ENCODE data around the gene RILPL2. TPM values are rescaled to one million over a fixed set of nuclear protein-coding genes. Genes with fewer than 3 reads are reported as not detected.

The RILPL2 gene
- total and polyA plus RNA-seq, 9 of the 15 experiments (the other 6 are each of a cell fraction or from before 2014, with no cell fraction given), result 0.61 to 5.8 (median 4.3) TPM

DNA sequence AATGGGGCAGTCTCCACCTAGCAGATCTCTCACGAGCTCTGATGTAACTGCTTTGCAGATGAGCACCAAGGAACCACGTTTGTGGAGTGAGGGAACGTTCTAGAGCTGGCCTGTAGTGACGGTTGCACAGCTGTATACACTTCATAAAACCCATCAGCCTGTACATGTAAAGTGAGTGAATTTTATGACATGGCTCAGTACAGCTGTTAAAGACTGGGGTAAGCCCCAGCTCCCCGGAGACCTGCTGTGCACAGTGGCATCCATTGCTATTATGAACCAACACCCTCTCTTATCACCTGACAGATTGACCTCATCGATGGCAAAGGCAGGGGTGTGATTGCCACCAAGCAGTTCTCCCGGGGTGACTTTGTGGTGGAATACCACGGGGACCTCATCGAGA, 31.9 kb downstream of the RILPL2 start (continued):
- no peak for TF ChIP-seq POLR2AphosphoS5 (IDR thresholded peaks at IDR 0.05; ENCODE audit: control insufficient read depth, insufficient read depth, low read depth, low read length)
- no peak for TF ChIP-seq ZZZ3 (IDR thresholded peaks at IDR 0.05)

DNA sequence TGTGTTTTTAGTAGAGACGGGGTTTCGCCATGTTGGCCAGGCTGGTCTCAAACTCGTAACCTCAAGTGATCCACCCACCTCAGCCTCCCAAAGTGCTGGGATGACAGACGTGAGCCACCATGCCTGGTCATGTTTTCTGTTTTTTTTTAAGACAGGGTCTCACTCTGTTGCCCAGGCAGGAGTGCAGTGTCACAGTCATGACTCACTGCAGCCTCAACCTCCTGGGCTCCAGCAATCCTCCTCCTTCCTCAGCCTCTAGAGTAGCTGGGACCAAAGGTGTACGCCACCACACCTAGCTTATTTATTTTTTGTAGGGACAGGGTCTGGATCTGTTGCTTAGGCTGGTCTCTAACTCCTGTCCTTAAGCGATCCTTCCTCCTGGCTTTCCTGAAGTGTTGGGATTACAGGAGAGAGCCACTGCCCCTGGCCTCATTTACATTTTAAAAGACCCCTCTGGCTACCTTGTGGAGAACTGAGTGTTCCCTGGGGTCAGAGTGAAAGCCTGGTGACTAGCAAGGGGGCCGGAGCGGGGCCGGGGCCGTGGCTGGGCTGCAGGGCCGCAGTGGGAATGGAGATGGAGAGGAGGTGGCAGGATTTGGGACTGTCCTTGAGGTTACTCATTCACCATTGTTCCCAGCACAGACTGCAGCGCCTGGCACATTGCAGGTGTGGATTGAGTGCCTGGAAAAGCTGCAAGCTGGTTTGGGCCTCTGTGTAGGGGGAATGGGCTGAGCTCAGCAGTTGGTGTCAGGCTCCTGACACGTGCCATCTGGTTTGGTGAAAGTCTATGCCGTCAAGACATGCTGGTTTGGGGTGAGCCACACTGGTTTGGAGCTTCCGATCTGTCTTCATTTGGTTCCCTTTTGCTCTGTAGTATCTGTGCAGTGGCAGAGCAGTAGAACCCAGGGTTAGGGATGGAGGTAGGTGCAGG, 34.5 kb downstream of the RILPL2 start:
- Histone ChIP-seq H3K27me3 (ENCODE audit: control insufficient read depth in 2 of 2, insufficient read depth in 2 of 2, low read length in 2 of 2) (no peaks in the 10 kb centered on the region), H3K27ac (ENCODE audit: extremely low read depth, low read depth, low read length) (no peak overlapping the region), H3K4me1 (replicated peaks in 1 of 2; ENCODE audit: control insufficient read depth in 2 of 2, insufficient read depth in 2 of 2, low read length in 2 of 2) (peaks cover 0 to 12% of the 10 kb centered on the region in 2 experiments; a peak in 2 of 5 replicates), H3K9me3 (replicated peaks; ENCODE audit: control insufficient read depth, insufficient read depth, low read depth, low read length) (no peaks in the 10 kb centered on the region), H3K36me3 (ENCODE audit: control insufficient read depth, insufficient read depth, low read length) (peaks cover 84% of the 10 kb centered on the region), H3K79me2 (ENCODE audit: control insufficient read depth, insufficient read depth, low read length) (peaks cover 41% of the 10 kb centered on the region), H3K4me2 (ENCODE audit: insufficient read depth, low read length) (no peak overlapping the region), H3K9me1 (ENCODE audit: control insufficient read depth, insufficient read depth, low read length) (peaks cover 13% of the 10 kb centered on the region), H4K20me1 (replicated peaks; ENCODE audit: control insufficient read depth, insufficient read depth, low read length) (peaks cover 19% of the 10 kb centered on the region), H3K9ac (ENCODE audit: insufficient read depth in 1 of 2, low read depth in 2 of 2, low read length in 2 of 2) (peak overlapping the region in 1 of 2 experiments; percentile 61; a peak in 1 of 4 replicates), H2AFZ (ENCODE audit: low read depth, low read length) (no peak overlapping the region), H3K4me3 (no peak overlapping the region)
- 94% methylated on average over 10 of the region's 15 CpGs for WGBS (ENCODE audit: insufficient coverage, low coverage, missing lambda C conversion rate)
- no peak for DNase-seq (ENCODE audit: extremely low read depth in 1 of 4, low spot score in 3 of 4)
- ChIA-PET POLR2A (no interaction called here), CTCF (ENCODE audit: low intra/inter-chr PET ratio) (no interaction called here)
- TF ChIP-seq POLR2G (IDR thresholded peaks at IDR 0.05; ENCODE audit: low read depth, low read length) (0 out of 2 replicates have a peak, but pooled peaks have one; percentile 31), NFE2 (IDR thresholded peaks at IDR 0.05; ENCODE audit: low read depth) (no peak), KDM4B (IDR thresholded peaks at IDR 0.05; ENCODE audit: borderline replicate concordance in 2 of 2, low read depth in 1 of 2) (no peak), L3MBTL2 (IDR thresholded peaks at IDR 0.05) (no peak), RBFOX2 (IDR thresholded peaks at IDR 0.05; ENCODE audit: low read depth, low read length) (peak; percentile 46; the same call in 1 of the 2 replicates), ZNF121 (CRISPR knock-in tag; conservative IDR thresholded peaks at IDR 0.05) (0 out of 2 replicates have a peak, but pooled peaks have one; percentile 8), ZNF57 (CRISPR knock-in tag; IDR thresholded peaks at IDR 0.05) (no peak)
- TF ChIP-seq, protein P1, sequence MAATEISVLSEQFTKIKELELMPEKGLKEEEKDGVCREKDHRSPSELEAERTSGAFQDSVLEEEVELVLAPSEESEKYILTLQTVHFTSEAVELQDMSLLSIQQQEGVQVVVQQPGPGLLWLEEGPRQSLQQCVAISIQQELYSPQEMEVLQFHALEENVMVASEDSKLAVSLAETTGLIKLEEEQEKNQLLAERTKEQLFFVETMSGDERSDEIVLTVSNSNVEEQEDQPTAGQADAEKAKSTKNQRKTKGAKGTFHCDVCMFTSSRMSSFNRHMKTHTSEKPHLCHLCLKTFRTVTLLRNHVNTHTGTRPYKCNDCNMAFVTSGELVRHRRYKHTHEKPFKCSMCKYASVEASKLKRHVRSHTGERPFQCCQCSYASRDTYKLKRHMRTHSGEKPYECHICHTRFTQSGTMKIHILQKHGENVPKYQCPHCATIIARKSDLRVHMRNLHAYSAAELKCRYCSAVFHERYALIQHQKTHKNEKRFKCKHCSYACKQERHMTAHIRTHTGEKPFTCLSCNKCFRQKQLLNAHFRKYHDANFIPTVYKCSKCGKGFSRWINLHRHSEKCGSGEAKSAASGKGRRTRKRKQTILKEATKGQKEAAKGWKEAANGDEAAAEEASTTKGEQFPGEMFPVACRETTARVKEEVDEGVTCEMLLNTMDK (IDR thresholded peaks at IDR 0.05; ENCODE audit: borderline replicate concordance, insufficient read depth, low read depth, low read length, poor library complexity, severe bottlenecking), result no peak
- TF ChIP-seq, protein P2, sequence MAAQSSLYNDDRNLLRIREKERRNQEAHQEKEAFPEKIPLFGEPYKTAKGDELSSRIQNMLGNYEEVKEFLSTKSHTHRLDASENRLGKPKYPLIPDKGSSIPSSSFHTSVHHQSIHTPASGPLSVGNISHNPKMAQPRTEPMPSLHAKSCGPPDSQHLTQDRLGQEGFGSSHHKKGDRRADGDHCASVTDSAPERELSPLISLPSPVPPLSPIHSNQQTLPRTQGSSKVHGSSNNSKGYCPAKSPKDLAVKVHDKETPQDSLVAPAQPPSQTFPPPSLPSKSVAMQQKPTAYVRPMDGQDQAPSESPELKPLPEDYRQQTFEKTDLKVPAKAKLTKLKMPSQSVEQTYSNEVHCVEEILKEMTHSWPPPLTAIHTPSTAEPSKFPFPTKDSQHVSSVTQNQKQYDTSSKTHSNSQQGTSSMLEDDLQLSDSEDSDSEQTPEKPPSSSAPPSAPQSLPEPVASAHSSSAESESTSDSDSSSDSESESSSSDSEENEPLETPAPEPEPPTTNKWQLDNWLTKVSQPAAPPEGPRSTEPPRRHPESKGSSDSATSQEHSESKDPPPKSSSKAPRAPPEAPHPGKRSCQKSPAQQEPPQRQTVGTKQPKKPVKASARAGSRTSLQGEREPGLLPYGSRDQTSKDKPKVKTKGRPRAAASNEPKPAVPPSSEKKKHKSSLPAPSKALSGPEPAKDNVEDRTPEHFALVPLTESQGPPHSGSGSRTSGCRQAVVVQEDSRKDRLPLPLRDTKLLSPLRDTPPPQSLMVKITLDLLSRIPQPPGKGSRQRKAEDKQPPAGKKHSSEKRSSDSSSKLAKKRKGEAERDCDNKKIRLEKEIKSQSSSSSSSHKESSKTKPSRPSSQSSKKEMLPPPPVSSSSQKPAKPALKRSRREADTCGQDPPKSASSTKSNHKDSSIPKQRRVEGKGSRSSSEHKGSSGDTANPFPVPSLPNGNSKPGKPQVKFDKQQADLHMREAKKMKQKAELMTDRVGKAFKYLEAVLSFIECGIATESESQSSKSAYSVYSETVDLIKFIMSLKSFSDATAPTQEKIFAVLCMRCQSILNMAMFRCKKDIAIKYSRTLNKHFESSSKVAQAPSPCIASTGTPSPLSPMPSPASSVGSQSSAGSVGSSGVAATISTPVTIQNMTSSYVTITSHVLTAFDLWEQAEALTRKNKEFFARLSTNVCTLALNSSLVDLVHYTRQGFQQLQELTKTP (IDR thresholded peaks at IDR 0.05; ENCODE audit: low read depth in 1 of 2, partially characterized antibody in 2 of 2), result no peak
- no peak for ATAC-seq
- no TSS peak for BruUV-seq (replicated peaks)
- no peak for FAIRE-seq
- intact Hi-C loops (cut with micrococcal nuclease) (no loop called here), in situ Hi-C loops (cut with MboI) (no loop called here)

Measured in K562 (cell line).